ENCODE measurements around the gene RPLP2. TPM values are rescaled to one million over a fixed set of nuclear protein-coding genes. Genes with fewer than 3 reads are reported as not detected.
A peak's percentile ranks its signal among the peaks of the same experiment; 100 is the strongest.

Gene RPLP2
- total RNA-seq, 1 experiment from 2014 or later: 1,270 TPM

GRCh38 chr11:842370-843002 is 32.7 kb downstream of the RPLP2 start, which contains the start of the genes POLR2L and TSPAN4:
POLR2L (minus strand) TSS chr11:842529; CDS start chr11:842508, 21 bp downstream.
TSPAN4 (plus strand) TSS chr11:842852; CDS start chr11:850305, 7,453 bp downstream.
- Histone ChIP-seq H3F3A (ENCODE audit: insufficient read depth, low read depth) (peaks cover 16% of the 10 kb centered on the region; the same call in 1 of the 2 replicates), H2AFZ (no peak within 1 kb of the TSS), H3K4me1 (replicated peaks; ENCODE audit: insufficient read depth) (peaks cover 20% of the 10 kb centered on the region), H3K4me2 (peak within 1 kb of the TSS; percentile 83), H3K9me2 (ENCODE audit: insufficient read depth) (no peaks in the 10 kb centered on the region), H3K27me3 (ENCODE audit: insufficient read depth, low read depth) (no peaks in the 10 kb centered on the region), H3K4me3 (peak within 1 kb of the TSS; percentile 78), H3K79me2 (ENCODE audit: low read depth) (peaks cover 20% of the 10 kb centered on the region), H3K9me3 (ENCODE audit: insufficient read depth, low read depth) (no peaks in the 10 kb centered on the region), H4K20me1 (ENCODE audit: insufficient read depth) (peaks cover 18% of the 10 kb centered on the region), H3K27ac (peak within 1 kb of the TSS; percentile 67), H3K36me3 (ENCODE audit: low read depth) (no peaks in the 10 kb centered on the region)
- ChIA-PET POLR2A (ENCODE audit: unreplicated experiment) (interaction anchor here (0.6 kb wide), 1 partner anchor 8 kb away, joined by 5 read pairs; no protein-coding TSS in a partner anchor), CTCF (interaction anchor here (0.7 kb wide), 1 partner anchor 65 kb away, joined by 3 read pairs; the partner anchor contains the start of gene GATD1)
- BruUV-seq (replicated peaks): no TSS peak
- intact Hi-C loops (cut with micrococcal nuclease; ENCODE audit: unreplicated experiment): loop anchor here (2.0 to 5.0 kb wide), 2 partner anchors 35 to 208 kb away; partner anchors contain the start of genes PIDD1 and RPLP2
- peak; percentile 59 to 73 for DNase-seq
- no peak for TF ChIP-seq EZH2 (IDR thresholded peaks at IDR 0.05; ENCODE audit: low read depth)
- TF ChIP-seq CTCF (conservative IDR thresholded peaks at IDR 0.05): no peak

- H3K9me3 ChIP-seq (ENCODE audit: insufficient read depth, low read depth): no peaks in the 10 kb centered on the region
- H3K4me1 ChIP-seq (replicated peaks; ENCODE audit: insufficient read depth): peaks cover 20% of the 10 kb centered on the region
- peaks cover 18% of the 10 kb centered on the region for H4K20me1 ChIP-seq (ENCODE audit: insufficient read depth)
- intact Hi-C loops (cut with micrococcal nuclease; ENCODE audit: unreplicated experiment): loop anchor here (2.0 to 5.0 kb wide), 2 partner anchors 36 to 208 kb away; partner anchors contain the start of genes PIDD1 and RPLP2
- H3K4me3 ChIP-seq: peak overlapping the region; percentile 78
- no peaks in the 10 kb centered on the region for H3K27me3 ChIP-seq (ENCODE audit: insufficient read depth, low read depth)
- CTCF ChIA-PET: interaction anchor here (0.6 to 1.3 kb wide), 3 partner anchors 8 to 66 kb away, joined by 3 read pairs; partner anchors contain the start of gene GATD1
- TF ChIP-seq EZH2 (IDR thresholded peaks at IDR 0.05; ENCODE audit: low read depth) (no peak), CTCF (conservative IDR thresholded peaks at IDR 0.05) (no peak)
- no peak overlapping the region for H3K27ac ChIP-seq
- peaks cover 16% of the 10 kb centered on the region; the same call in 1 of the 2 replicates for H3F3A ChIP-seq (ENCODE audit: insufficient read depth, low read depth)
- H2AFZ ChIP-seq: no peak overlapping the region
- no peaks in the 10 kb centered on the region for H3K36me3 ChIP-seq (ENCODE audit: low read depth)
- POLR2A ChIA-PET (ENCODE audit: unreplicated experiment): interaction anchor here (0.6 to 1.4 kb wide), 2 partner anchors 8 kb away, joined by 5 read pairs; no protein-coding TSS in a partner anchor
- no peak for DNase-seq
- H3K79me2 ChIP-seq (ENCODE audit: low read depth): peaks cover 20% of the 10 kb centered on the region
- peak overlapping the region; percentile 83 for H3K4me2 ChIP-seq
- H3K9me2 ChIP-seq (ENCODE audit: insufficient read depth): no peaks in the 10 kb centered on the region
- no TSS peak for BruUV-seq (replicated peaks)
Measured at GRCh38 chr11:843086-843734, 33.4 kb downstream of the RPLP2 start.
